ENCODE measurements around the gene AQP7. TPM values are rescaled to one million over a fixed set of nuclear protein-coding genes. Genes with fewer than 3 reads are reported as not detected.

AQP7 gene
- total RNA-seq, 6 donors from 2014 or later, result 2.1 to 23.0 (median 4.8) TPM

GRCh38 chr9:33435821-33436277, 33.5 kb upstream of the AQP7 start:
- Histone ChIP-seq H3K27ac (peak overlapping the region in 1 of 4 donors; percentile 60), H3K36me3 (no peaks in the 10 kb centered on the region), H3K27me3 (no peaks in the 10 kb centered on the region), H3K9me3 (no peaks in the 10 kb centered on the region), H3K4me1 (peaks cover 0 to 21% (median 12%) of the 10 kb centered on the region in 4 donors), H3K4me3 (no peak overlapping the region)
- no peak for TF ChIP-seq POLR2A (IDR thresholded peaks at IDR 0.05)
- no peak for TF ChIP-seq CTCF (IDR thresholded peaks at IDR 0.05)
- no peak for TF ChIP-seq POLR2AphosphoS5 (IDR thresholded peaks at IDR 0.05)
- TF ChIP-seq EP300 (IDR thresholded peaks at IDR 0.05), result no peak
- DNase-seq, result no peak
- no peak for ATAC-seq (ENCODE audit: low FRiP score in 2 of 2)
- WGBS, 2 donors, result 78 to 82% methylated on average over 7 to 8 of the region's 8 CpGs

GRCh38 chr9:33434317-33435105, 32.1 kb upstream of the AQP7 start:
- ATAC-seq (ENCODE audit: low FRiP score in 2 of 2), result no peak
- Histone ChIP-seq H3K27ac (no peak overlapping the region), H3K4me3 (no peak overlapping the region), H3K27me3 (no peaks in the 10 kb centered on the region), H3K4me1 (peaks cover 0 to 16% (median 5%) of the 10 kb centered on the region in 4 donors), H3K9me3 (no peaks in the 10 kb centered on the region), H3K36me3 (no peaks in the 10 kb centered on the region)
- TF ChIP-seq CTCF (IDR thresholded peaks at IDR 0.05), result no peak
- TF ChIP-seq POLR2AphosphoS5 (IDR thresholded peaks at IDR 0.05), result no peak
- TF ChIP-seq POLR2A (IDR thresholded peaks at IDR 0.05), result no peak
- TF ChIP-seq EP300 (IDR thresholded peaks at IDR 0.05), result no peak
- peak in 1 of 2 donors; percentile 47 for DNase-seq
- 76 to 78% methylated on average over 5 to 16 of the region's 16 CpGs for WGBS, 2 donors

- no peak for ATAC-seq (ENCODE audit: low FRiP score in 2 of 2)
- Histone ChIP-seq H3K27me3 (no peaks in the 10 kb centered on the region), H3K36me3 (no peaks in the 10 kb centered on the region), H3K9me3 (no peaks in the 10 kb centered on the region), H3K4me3 (no peak overlapping the region), H3K4me1 (peaks cover 0 to 14% (median 4%) of the 10 kb centered on the region in 4 donors), H3K27ac (no peak overlapping the region)
- no peak for DNase-seq
- TF ChIP-seq CTCF (IDR thresholded peaks at IDR 0.05) (no peak), EP300 (IDR thresholded peaks at IDR 0.05) (no peak), POLR2A (IDR thresholded peaks at IDR 0.05) (no peak), POLR2AphosphoS5 (IDR thresholded peaks at IDR 0.05) (no peak)
- 92 to 96% methylated on average over 7 to 8 of the region's 8 CpGs for WGBS, 2 donors
Measured at GRCh38 chr9:33433871-33434270, 31.5 kb upstream of the AQP7 start.

GRCh38 chr9:33431420-33431819, 29.1 kb upstream of the AQP7 start:
- Histone ChIP-seq H3K4me3 (no peak overlapping the region), H3K9me3 (no peaks in the 10 kb centered on the region), H3K4me1 (peaks cover 0 to 1% (median 0%) of the 10 kb centered on the region in 4 donors), H3K36me3 (no peaks in the 10 kb centered on the region), H3K27me3 (no peaks in the 10 kb centered on the region), H3K27ac (no peak overlapping the region)
- TF ChIP-seq EP300 (IDR thresholded peaks at IDR 0.05) (no peak), POLR2A (IDR thresholded peaks at IDR 0.05) (no peak), CTCF (IDR thresholded peaks at IDR 0.05) (no peak), POLR2AphosphoS5 (IDR thresholded peaks at IDR 0.05) (no peak)
- DNase-seq, result no peak
- no peak for ATAC-seq (ENCODE audit: low FRiP score in 2 of 2)
- 74 to 90% methylated on average over 2 of the region's 2 CpGs for WGBS, 2 donors
